Hepatocyte (in vitro differentiated cells): Measurements from ENCODE around the gene VAPB.

Source experiments
- EZH2 ChIP-seq: fragments of 200-600 bp; sonication (generic); IDR thresholded peaks from 2 replicates; pipeline ENCODE4 v1.6.1; 2016; ENCODE audit warnings: antibody characterized with exemption, mild to moderate bottlenecking, borderline replicate concordance
- TF ChIP-seq, protein P1 (sequence below): fragments of 200-600 bp; sonication (generic); IDR thresholded peaks from 2 replicates; pipeline ENCODE4 v1.5.1; 2016; ENCODE audit warnings: antibody characterized with exemption, mild to moderate bottlenecking; ENCODE audit not compliant: poor library complexity

DNA sequence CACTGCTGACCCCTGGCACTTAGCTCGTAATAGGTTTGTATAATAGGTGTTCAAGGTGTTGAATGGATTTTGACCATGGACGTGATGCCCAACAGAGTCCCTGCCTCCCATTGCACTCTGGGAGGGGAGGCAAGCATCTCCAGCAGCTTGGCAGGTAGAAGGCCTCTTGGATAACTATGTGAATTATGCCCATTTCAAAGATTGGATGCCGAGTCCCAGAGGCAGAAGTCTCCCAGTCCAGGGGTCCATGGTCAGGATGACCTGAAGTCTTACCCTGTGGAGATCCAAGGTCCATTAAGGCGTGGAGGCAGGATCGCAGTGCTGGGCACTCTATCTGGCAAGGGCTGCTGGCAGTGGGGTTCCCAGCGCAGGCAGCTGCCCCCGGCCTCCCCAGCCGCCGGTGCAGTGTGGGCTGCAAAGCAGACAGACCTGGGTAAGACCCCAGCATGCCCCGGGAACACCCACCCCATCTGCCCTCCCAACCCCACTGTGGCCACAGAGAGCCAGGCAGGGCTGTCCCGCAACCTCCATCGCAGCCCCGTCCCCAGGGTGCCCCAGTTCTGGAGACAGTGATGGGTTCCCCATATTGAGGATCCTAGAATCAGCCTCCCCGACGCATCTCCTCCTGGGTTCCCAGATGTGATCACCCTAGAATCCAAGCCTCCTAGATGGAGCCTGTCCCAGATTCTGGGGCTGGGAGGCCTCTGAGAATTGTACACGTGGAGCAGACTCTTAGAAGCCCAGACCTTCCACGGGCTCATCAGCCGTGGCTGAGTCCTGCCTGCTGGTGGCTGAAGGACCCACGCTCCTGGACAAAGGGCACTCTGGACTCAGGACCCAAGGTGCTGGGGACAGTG lies 81.5 kb downstream of the VAPB start:
- TF ChIP-seq, protein P1, sequence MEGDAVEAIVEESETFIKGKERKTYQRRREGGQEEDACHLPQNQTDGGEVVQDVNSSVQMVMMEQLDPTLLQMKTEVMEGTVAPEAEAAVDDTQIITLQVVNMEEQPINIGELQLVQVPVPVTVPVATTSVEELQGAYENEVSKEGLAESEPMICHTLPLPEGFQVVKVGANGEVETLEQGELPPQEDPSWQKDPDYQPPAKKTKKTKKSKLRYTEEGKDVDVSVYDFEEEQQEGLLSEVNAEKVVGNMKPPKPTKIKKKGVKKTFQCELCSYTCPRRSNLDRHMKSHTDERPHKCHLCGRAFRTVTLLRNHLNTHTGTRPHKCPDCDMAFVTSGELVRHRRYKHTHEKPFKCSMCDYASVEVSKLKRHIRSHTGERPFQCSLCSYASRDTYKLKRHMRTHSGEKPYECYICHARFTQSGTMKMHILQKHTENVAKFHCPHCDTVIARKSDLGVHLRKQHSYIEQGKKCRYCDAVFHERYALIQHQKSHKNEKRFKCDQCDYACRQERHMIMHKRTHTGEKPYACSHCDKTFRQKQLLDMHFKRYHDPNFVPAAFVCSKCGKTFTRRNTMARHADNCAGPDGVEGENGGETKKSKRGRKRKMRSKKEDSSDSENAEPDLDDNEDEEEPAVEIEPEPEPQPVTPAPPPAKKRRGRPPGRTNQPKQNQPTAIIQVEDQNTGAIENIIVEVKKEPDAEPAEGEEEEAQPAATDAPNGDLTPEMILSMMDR: no peak
- TF ChIP-seq EZH2: no peak
